GM23338 (cell line): ENCODE results near the gene MYH10. TPM values are rescaled to one million over a fixed set of nuclear protein-coding genes. Genes with fewer than 3 reads are reported as not detected.
A peak's percentile ranks its signal among the peaks of the same experiment; 100 is the strongest.

Experiments
- ATAC-seq: fragments of 200-7000 bp; cut with Tn5 transposase; 3 replicates; pipeline ENCODE4 v1.9.1; 2020
- DNase-seq: peaks from one replicate; pipeline ENCODE4 v3.0.0-alpha.2; 2015; ENCODE audit warnings: low spot score
- H2AFZ ChIP-seq: fragments of 200-600 bp; sonication (generic); 2 replicates; pipeline ENCODE4 v1.8.0; 2016; ENCODE audit warnings: antibody characterized with exemption, mild to moderate bottlenecking, moderate library complexity
- H3F3A ChIP-seq: fragments of 200-600 bp; sonication (generic); replicated peaks from 2 replicates; pipeline ENCODE4 v1.8.0; 2017; ENCODE audit warnings: antibody characterized with exemption, mixed run types, low read depth
- H3K27ac ChIP-seq: fragments of 200-600 bp; sonication (generic); 2 replicates; pipeline ENCODE4 v1.6.1; 2016; ENCODE audit warnings: low read depth
- H3K27me3 ChIP-seq: fragments of 200-600 bp; sonication (generic); 2 replicates; pipeline ENCODE4 v1.8.0; 2016; ENCODE audit warnings: mild to moderate bottlenecking, mixed run types, moderate library complexity; ENCODE audit not compliant: insufficient read depth
- H3K36me3 ChIP-seq: fragments of 200-600 bp; sonication (generic); 2 replicates; pipeline ENCODE4 v1.8.0; 2016; ENCODE audit warnings: mild to moderate bottlenecking; ENCODE audit not compliant: insufficient read depth
- H3K4me1 ChIP-seq: fragments of 200-600 bp; sonication (generic); 2 replicates; pipeline ENCODE4 v1.8.0; 2016; ENCODE audit warnings: mild to moderate bottlenecking, moderate library complexity; ENCODE audit not compliant: insufficient read depth
- H3K4me2 ChIP-seq: fragments of 200-600 bp; sonication (generic); 2 replicates; pipeline ENCODE4 v1.7.1; 2017; ENCODE audit warnings: mixed run types
- H3K4me3 ChIP-seq: fragments of 200-600 bp; sonication (generic); 2 replicates; pipeline ENCODE4 v1.6.1; 2016; ENCODE audit warnings: mixed run types
- H3K79me2 ChIP-seq: fragments of 200-600 bp; sonication (generic); replicated peaks from 2 replicates; pipeline ENCODE4 v1.8.0; 2017; ENCODE audit warnings: mild to moderate bottlenecking; ENCODE audit not compliant: insufficient read depth
- H3K9me2 ChIP-seq: fragments of 200-600 bp; sonication (generic); 2 replicates; pipeline ENCODE4 v1.8.0; 2017; ENCODE audit not compliant: insufficient read depth
- H4K20me1 ChIP-seq: fragments of 200-600 bp; sonication (generic); replicated peaks from 2 replicates; pipeline ENCODE4 v1.8.0; 2017; ENCODE audit warnings: mild to moderate bottlenecking; ENCODE audit not compliant: insufficient read depth
- H3K27ac Mint-ChIP-seq: 2 replicates; pipeline ENCODE4 v1.8.0; 2020; ENCODE audit warnings: inconsistent platforms, mild to moderate bottlenecking, moderate library complexity, mixed read lengths
- H3K27me3 Mint-ChIP-seq: 3 replicates; pipeline ENCODE4 v1.8.0; 2022; ENCODE audit warnings: low read depth, mild to moderate bottlenecking, moderate library complexity, mixed read lengths, inconsistent platforms; ENCODE audit not compliant: insufficient read depth, poor library complexity
- H3K36me3 Mint-ChIP-seq: 3 replicates; pipeline ENCODE4 v1.8.0; 2021; ENCODE audit warnings: low read depth, mild to moderate bottlenecking, inconsistent platforms, moderate library complexity, mixed read lengths
- H3K4me1 Mint-ChIP-seq: 3 replicates; pipeline ENCODE4 v1.8.0; 2020; ENCODE audit warnings: mild to moderate bottlenecking, inconsistent platforms, mixed read lengths
- H3K4me3 Mint-ChIP-seq: 3 replicates; pipeline ENCODE4 v1.8.0; 2021; ENCODE audit warnings: moderate library complexity, mild to moderate bottlenecking, inconsistent platforms, mixed read lengths
- H3K9me3 Mint-ChIP-seq: 3 replicates; pipeline ENCODE4 v1.8.0; 2020; ENCODE audit warnings: moderate library complexity, mild to moderate bottlenecking, inconsistent platforms, mixed read lengths
- CREB1 ChIP-seq: fragments of 250-450 bp; sonication (Bioruptor Pico); IDR thresholded peaks from 2 replicates; pipeline ENCODE4 v1.5.0; 2020; ENCODE audit warnings: low read depth, mild to moderate bottlenecking, moderate library complexity
- EZH2 ChIP-seq: fragments of 200-600 bp; sonication (generic); IDR thresholded peaks from one replicate; pipeline ENCODE4 v1.8.0; 2017; ENCODE audit warnings: antibody characterized with exemption, mild to moderate bottlenecking, low read depth; ENCODE audit not compliant: unreplicated experiment
- JUNB ChIP-seq: IDR thresholded peaks from one replicate; pipeline ENCODE4 v1.6.1; 2016; ENCODE audit warnings: antibody characterized with exemption; ENCODE audit not compliant: unreplicated experiment
- NANOG ChIP-seq: IDR thresholded peaks from 2 replicates; pipeline ENCODE4 v1.6.1; 2016; ENCODE audit warnings: antibody characterized with exemption, borderline replicate concordance
- STAT1 ChIP-seq: IDR thresholded peaks from one replicate; pipeline ENCODE4 v1.6.1; 2016; ENCODE audit warnings: antibody characterized with exemption; ENCODE audit not compliant: unreplicated experiment
- ZNF114 ChIP-seq: fragments of 250-450 bp; sonication (Bioruptor Pico); IDR thresholded peaks from 2 replicates; pipeline ENCODE4 v1.5.0; 2020; ENCODE audit warnings: mild to moderate bottlenecking, moderate library complexity
- polyA plus RNA-seq: library from polyadenylated mRNA; unstranded; fragments of >200 nt; fragmentation: Nextera tagmentation; extraction: Ambion mirVana; gene quantifications from 2 replicates; pipeline ENCODE4 v1.2.1, GENCODE V29; 2016
- total RNA-seq: library from RNA; depleted of rRNA; stranded (reverse); fragments of >200 nt; shearing (Covaris generic); gene quantifications from 2 replicates; pipeline ENCODE4 v1.2.3, GENCODE V29; 2014
- TF ChIP-seq, protein P1 (sequence below): fragments of 250-450 bp; sonication (Bioruptor Pico); IDR thresholded peaks from 2 replicates; pipeline ENCODE4 v1.5.0; 2020; ENCODE audit warnings: mild to moderate bottlenecking, moderate library complexity
- TF ChIP-seq, protein P2 (sequence below), 2 experiments: fragments of 200-600 bp in 1 of 2; sonication (generic) in 1 of 2; conservative IDR thresholded peaks; 2 replicates each; pipeline versions ENCODE4 v1.5.1 to v1.6.1; 2016 to 2017; ENCODE audit warnings: antibody characterized with exemption in 2 of 2, low read depth in 2 of 2, mild to moderate bottlenecking in 2 of 2, moderate library complexity in 1 of 2
- TF ChIP-seq, protein P3 (sequence below): IDR thresholded peaks from 2 replicates; pipeline ENCODE4 v1.6.1; 2016; ENCODE audit warnings: antibody characterized with exemption

Gene MYH10
- total and polyA plus RNA-seq, 2 experiments from 2014 or later, result 89.5 to 230 TPM

DNA sequence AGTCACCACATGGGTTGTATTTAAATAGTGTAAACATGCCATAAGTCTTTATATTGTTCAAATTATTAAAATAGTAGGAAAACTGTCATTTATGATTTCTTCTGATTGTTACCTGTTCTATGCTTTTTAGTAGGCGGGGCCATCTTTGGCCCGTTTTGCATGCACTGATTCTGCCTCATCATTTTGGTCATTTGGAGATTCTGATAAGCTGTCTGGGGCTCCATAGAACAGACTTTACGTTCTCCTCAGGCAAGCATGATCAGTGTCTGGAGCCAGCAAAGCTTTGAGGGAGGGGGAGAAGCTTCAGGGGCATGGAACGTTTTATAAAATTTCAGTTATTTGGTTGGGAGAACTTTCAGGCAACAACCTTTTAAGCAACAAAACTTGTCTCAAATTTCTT lies 186.0 kb downstream of the MYH10 start (continued):
- TF ChIP-seq, protein P1, sequence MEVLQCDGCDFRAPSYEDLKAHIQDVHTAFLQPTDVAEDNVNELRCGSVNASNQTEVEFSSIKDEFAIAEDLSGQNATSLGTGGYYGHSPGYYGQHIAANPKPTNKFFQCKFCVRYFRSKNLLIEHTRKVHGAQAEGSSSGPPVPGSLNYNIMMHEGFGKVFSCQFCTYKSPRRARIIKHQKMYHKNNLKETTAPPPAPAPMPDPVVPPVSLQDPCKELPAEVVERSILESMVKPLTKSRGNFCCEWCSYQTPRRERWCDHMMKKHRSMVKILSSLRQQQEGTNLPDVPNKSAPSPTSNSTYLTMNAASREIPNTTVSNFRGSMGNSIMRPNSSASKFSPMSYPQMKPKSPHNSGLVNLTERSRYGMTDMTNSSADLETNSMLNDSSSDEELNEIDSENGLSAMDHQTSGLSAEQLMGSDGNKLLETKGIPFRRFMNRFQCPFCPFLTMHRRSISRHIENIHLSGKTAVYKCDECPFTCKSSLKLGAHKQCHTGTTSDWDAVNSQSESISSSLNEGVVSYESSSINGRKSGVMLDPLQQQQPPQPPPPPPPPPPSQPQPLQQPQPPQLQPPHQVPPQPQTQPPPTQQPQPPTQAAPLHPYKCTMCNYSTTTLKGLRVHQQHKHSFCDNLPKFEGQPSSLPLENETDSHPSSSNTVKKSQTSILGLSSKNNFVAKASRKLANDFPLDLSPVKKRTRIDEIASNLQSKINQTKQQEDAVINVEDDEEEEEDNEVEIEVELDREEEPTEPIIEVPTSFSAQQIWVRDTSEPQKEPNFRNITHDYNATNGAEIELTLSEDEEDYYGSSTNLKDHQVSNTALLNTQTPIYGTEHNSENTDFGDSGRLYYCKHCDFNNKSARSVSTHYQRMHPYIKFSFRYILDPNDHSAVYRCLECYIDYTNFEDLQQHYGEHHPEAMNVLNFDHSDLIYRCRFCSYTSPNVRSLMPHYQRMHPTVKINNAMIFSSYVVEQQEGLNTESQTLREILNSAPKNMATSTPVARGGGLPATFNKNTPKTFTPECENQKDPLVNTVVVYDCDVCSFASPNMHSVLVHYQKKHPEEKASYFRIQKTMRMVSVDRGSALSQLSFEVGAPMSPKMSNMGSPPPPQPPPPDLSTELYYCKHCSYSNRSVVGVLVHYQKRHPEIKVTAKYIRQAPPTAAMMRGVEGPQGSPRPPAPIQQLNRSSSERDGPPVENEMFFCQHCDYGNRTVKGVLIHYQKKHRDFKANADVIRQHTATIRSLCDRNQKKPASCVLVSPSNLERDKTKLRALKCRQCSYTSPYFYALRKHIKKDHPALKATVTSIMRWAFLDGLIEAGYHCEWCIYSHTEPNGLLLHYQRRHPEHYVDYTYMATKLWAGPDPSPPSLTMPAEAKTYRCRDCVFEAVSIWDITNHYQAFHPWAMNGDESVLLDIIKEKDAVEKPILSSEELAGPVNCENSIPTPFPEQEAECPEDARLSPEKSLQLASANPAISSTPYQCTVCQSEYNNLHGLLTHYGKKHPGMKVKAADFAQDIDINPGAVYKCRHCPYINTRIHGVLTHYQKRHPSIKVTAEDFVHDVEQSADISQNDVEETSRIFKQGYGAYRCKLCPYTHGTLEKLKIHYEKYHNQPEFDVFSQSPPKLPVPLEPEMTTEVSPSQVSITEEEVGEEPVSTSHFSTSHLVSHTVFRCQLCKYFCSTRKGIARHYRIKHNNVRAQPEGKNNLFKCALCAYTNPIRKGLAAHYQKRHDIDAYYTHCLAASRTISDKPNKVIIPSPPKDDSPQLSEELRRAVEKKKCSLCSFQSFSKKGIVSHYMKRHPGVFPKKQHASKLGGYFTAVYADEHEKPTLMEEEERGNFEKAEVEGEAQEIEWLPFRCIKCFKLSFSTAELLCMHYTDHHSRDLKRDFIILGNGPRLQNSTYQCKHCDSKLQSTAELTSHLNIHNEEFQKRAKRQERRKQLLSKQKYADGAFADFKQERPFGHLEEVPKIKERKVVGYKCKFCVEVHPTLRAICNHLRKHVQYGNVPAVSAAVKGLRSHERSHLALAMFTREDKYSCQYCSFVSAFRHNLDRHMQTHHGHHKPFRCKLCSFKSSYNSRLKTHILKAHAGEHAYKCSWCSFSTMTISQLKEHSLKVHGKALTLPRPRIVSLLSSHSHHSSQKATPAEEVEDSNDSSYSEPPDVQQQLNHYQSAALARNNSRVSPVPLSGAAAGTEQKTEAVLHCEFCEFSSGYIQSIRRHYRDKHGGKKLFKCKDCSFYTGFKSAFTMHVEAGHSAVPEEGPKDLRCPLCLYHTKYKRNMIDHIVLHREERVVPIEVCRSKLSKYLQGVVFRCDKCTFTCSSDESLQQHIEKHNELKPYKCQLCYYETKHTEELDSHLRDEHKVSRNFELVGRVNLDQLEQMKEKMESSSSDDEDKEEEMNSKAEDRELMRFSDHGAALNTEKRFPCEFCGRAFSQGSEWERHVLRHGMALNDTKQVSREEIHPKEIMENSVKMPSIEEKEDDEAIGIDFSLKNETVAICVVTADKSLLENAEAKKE, result no peak
- no peak for TF ChIP-seq CREB1 (CRISPR knock-in tag)
- TF ChIP-seq ZNF114 (CRISPR knock-in tag), result no peak

DNA sequence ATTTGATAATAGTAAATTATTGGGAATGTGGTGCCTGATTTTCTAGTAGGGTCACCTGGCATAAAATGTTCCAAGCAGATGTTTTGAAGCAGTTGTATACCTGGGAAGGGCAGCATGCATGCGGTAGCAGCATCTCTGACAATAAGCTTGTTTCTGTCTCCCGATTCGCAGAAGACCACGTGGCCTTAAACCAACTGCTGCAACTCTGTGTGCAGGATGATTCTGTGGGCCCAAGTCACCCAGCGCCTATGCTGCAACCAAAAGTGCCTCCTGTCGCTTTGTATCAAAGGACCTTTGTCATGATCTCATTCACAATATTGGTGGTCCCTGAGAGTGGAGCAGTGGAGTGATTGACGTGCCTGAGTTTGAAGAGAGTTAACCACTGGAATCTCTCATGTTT lies 186.8 kb downstream of the MYH10 start:
- peaks cover 4% of the 10 kb centered on the region; the same call in 1 of the 2 replicates for H3K36me3 ChIP-seq

DNA sequence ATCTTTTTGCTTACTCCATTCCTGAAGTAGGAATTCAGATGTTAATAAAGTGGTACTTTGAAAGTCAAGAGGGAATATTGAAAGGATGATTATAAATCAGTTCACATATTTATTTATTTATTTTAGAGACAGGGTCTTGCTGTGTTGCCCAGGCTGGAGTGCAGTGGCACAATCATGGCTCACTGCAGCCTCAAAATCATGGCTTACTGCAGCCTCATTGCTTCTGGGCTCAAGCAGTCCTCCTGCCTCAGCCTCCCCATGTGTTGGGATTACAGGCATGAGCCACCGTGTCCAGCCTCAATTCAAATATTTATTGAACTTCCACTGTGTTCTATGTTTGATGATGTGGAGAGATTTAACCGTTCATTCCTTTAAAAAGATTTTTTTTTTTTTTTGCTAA lies 188.2 kb downstream of the MYH10 start:
- Histone ChIP-seq H3K36me3 (no peaks in the 10 kb centered on the region), H3K27ac (no peak overlapping the region), H3K4me2 (no peak overlapping the region), H3K79me2 (peaks cover 61% of the 10 kb centered on the region), H3K4me1 (0 out of 2 replicates have a peak, but pooled peaks cover 2% of the 10 kb centered on the region), H3F3A (no peaks in the 10 kb centered on the region), H4K20me1 (peaks cover 5% of the 10 kb centered on the region; the same call in 1 of the 2 replicates), H3K27me3 (no peaks in the 10 kb centered on the region), H3K4me3 (no peak overlapping the region), H2AFZ (no peak overlapping the region), H3K9me2 (no peaks in the 10 kb centered on the region)
- peaks cover 8% of the 10 kb centered on the region; the same call in 2 of the 3 replicates for H3K36me3 Mint-ChIP-seq
- TF ChIP-seq JUNB, result no peak
- no peak for TF ChIP-seq NANOG
- TF ChIP-seq STAT1, result no peak
- TF ChIP-seq, protein P2, sequence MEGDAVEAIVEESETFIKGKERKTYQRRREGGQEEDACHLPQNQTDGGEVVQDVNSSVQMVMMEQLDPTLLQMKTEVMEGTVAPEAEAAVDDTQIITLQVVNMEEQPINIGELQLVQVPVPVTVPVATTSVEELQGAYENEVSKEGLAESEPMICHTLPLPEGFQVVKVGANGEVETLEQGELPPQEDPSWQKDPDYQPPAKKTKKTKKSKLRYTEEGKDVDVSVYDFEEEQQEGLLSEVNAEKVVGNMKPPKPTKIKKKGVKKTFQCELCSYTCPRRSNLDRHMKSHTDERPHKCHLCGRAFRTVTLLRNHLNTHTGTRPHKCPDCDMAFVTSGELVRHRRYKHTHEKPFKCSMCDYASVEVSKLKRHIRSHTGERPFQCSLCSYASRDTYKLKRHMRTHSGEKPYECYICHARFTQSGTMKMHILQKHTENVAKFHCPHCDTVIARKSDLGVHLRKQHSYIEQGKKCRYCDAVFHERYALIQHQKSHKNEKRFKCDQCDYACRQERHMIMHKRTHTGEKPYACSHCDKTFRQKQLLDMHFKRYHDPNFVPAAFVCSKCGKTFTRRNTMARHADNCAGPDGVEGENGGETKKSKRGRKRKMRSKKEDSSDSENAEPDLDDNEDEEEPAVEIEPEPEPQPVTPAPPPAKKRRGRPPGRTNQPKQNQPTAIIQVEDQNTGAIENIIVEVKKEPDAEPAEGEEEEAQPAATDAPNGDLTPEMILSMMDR (conservative IDR thresholded peaks at IDR 0.05; ENCODE audit: low read depth in 2 of 2), result no peak
- no peak for TF ChIP-seq ZNF114 (CRISPR knock-in tag)
- TF ChIP-seq, protein P3, sequence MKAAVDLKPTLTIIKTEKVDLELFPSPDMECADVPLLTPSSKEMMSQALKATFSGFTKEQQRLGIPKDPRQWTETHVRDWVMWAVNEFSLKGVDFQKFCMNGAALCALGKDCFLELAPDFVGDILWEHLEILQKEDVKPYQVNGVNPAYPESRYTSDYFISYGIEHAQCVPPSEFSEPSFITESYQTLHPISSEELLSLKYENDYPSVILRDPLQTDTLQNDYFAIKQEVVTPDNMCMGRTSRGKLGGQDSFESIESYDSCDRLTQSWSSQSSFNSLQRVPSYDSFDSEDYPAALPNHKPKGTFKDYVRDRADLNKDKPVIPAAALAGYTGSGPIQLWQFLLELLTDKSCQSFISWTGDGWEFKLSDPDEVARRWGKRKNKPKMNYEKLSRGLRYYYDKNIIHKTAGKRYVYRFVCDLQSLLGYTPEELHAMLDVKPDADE, result no peak
- no peak for TF ChIP-seq EZH2
- no peaks in the 10 kb centered on the region for H3K9me3 Mint-ChIP-seq
- ATAC-seq (no peak), DNase-seq (no peak)
- peaks cover under 1% of the 10 kb centered on the region for H3K4me1 Mint-ChIP-seq
- peaks cover 2% of the 10 kb centered on the region for H3K27me3 Mint-ChIP-seq
- H3K27ac Mint-ChIP-seq, result no peak overlapping the region
- no peak overlapping the region for H3K4me3 Mint-ChIP-seq

More for the DNA sequence above, 186.8 kb downstream of the MYH10 start:
- no peak for ATAC-seq
- H3K4me2 ChIP-seq, result no peak overlapping the region
- Mint-ChIP-seq H3K36me3 (peaks cover 16% of the 10 kb centered on the region; the same call in 2 of the 3 replicates), H3K4me1 (peaks cover 8% of the 10 kb centered on the region), H3K27me3 (peaks cover 2% of the 10 kb centered on the region), H3K9me3 (no peaks in the 10 kb centered on the region), H3K27ac (peak overlapping the region; percentile 60; the same call in 1 of the 2 replicates), H3K4me3 (no peak overlapping the region)
- no peaks in the 10 kb centered on the region for H3K9me2 ChIP-seq
- peak overlapping the region; percentile 15; the same call in 1 of the 2 replicates for H3K27ac ChIP-seq
- TF ChIP-seq ZNF114 (CRISPR knock-in tag), result no peak
- no peak overlapping the region for H3K4me3 ChIP-seq
- H2AFZ ChIP-seq, result no peak overlapping the region
- no peaks in the 10 kb centered on the region for H3K4me1 ChIP-seq
- DNase-seq, result no peak
- peaks cover 46% of the 10 kb centered on the region for H3K79me2 ChIP-seq
- peaks cover 5% of the 10 kb centered on the region; the same call in 1 of the 2 replicates for H4K20me1 ChIP-seq
- H3K27me3 ChIP-seq, result no peaks in the 10 kb centered on the region
- H3F3A ChIP-seq, result no peaks in the 10 kb centered on the region
